Measurements from ENCODE around the gene FARSA.
"Not testable (repeated sequence)": the region's sequence is repeated elsewhere in the genome, so short reads cannot be mapped to it uniquely, and the experiment has no call there.

FARSA gene

GRCh38 chr19:12937927-12938778 lies 4.6 kb upstream of the FARSA start, which contains the start of gene CALR:
Gene CALR, plus strand, starts transcription at chr19:12938609. Its CDS starts 71 bp downstream, at chr19:12938680.
- DNase-seq (ENCODE audit: low read depth in 3 of 3) = peak; percentile 97 to 99 (median 98)

DNA sequence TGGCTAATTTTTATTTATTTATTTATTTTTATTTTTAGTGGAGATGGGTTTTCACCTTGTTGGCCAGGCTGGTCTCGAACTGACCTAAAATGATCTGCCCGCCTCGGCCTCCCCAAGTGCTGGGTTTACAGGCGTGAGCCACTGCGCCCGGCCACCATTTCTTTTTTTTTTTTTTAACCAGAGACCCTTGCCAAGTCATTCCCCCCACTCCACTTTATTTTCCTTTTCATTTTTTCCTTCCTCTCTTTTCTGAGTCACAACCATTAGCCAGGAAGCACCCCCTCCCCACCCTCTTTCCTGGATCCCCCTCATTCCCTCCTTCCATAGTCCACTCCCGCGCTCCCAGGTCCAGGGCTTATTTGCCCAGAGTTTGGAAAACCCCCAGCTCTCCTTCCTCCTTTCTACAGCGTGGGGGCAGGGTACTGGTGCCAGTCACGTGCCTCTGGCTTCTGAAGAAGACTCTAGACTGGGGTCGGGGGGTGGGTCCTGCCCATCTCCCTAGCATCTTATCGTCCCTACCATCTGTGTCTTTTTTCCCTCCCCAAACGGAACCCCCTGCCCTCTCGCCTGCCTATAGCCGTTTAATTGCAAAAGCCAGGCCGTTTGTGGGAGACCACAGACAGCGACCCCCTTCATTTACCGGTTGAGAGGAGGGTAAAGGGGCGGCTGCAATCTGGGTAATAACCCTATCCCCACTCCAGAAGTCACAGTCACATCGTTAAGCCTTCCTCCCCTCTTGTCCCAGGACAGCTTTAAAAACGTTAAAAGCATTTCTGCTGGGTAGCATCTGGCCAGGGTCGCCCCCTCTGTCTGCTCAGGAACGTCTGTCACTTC lies 3.8 kb upstream of the FARSA start:
- DNase-seq (ENCODE audit: low read depth in 3 of 3) = no peak

DNA sequence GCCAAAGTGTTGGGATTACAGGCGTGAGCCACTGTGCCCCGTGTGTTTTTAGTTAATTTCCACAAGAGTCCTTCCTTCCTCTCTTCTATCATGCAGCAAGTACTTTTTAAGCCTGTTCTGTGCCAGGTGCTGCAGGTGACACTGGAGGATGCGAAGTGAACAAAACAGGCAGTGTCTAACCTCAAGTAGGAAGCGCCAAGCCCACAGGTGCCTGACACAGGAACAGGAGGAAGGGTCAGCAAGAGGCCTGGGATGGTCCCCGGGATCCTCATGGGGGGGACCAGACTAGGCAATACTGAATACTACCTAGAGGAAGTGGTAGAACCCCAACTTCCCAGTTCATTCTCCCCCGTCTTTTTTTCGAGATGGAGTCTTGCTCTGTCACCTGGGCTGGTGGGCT lies 3.1 kb upstream of the FARSA start:
- DNase-seq (ENCODE audit: low read depth in 3 of 3) = no peak

- DNase-seq (ENCODE audit: low read depth in 3 of 3) = no peak
Measured at GRCh38 chr19:12935071-12935470, 1.6 kb upstream of the FARSA start.

DNA sequence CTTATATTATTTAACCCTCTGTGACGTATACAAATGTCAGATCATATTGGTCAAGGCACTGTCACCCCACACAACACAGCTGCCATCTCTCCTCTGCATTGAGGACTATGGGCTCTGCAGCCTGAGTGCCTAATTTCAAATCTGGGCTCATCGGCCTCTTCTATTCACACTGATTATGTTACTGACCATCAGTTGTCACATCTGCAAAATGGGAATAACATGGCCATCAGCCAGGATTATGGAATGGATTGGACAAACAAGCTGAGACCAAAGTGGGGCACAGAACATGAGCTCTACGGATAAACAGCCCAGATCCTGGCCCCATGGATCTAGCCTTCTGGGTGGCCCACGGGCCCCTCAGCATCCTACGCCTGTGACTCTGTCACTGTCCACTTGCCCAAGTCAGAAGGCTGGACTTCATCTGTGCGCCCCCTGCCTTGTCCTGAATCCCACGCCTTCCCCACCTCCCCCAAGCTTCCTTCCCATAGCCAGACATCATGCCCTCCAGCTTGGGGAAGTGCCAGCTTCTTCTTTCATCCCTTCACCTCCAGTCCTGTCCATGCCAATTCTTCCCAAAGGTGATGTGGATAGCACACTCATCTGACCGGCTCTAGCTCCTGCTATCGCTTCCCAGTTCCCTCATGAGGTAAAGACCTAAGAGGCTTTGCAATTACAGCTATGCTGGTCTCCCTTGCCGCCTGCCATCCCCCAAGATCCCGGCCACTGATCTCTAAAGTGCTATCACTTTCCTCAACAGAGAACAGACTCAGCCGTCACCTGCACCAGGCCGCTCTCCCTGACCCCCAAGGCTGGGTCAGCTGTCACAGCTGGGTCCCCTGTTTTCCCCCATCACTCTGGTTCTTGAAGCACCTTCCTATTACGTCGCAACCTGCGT lies 872 bp downstream of the FARSA start:
- no peak for DNase-seq (ENCODE audit: low read depth in 3 of 3)

GRCh38 chr19:12930002-12930645 lies 3.4 kb downstream of the FARSA start:
- DNase-seq (ENCODE audit: low read depth in 3 of 3) = no peak

GRCh38 chr19:12924621-12925310 lies 8.7 kb downstream of the FARSA start:
- DNase-seq (ENCODE audit: low read depth in 3 of 3) = no peak

- no peak for DNase-seq (ENCODE audit: low read depth in 3 of 3)
Measured at GRCh38 chr19:12922959-12923358, 10.6 kb downstream of the FARSA start.

DNA sequence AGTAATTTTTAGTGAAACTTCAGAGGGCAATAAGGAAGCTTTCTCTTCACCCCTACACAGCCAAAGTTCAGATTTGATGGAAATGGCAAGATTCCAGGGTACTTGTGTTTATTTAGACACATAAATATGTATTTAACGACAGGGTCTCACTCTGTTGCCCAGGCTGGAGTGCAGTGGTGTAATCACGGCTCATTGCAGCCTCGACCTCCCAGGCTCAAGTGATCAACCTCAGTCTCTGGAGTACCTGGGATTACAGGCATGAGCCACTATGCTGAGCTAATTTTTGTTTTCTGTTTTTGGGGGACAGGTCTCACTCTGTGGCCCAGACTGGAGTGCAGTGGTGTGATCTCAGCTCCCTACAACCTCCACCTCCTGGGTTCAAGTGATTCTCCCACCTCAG lies 12.5 kb downstream of the FARSA start:
- DNase-seq (ENCODE audit: low read depth in 3 of 3) = no peak

- no peak for DNase-seq (ENCODE audit: low read depth in 3 of 3)
Measured at GRCh38 chr19:12918253-12918652, 15.3 kb downstream of the FARSA start.

- not testable (repeated sequence) for DNase-seq (ENCODE audit: low read depth in 3 of 3)
Measured at GRCh38 chr19:12915860-12916259, 17.7 kb downstream of the FARSA start.

GRCh38 chr19:12913851-12914690 lies 19.4 kb downstream of the FARSA start:
- peak in 2 of 3 experiments; percentile 26 for DNase-seq (ENCODE audit: low read depth in 3 of 3)

- no peak for DNase-seq (ENCODE audit: low read depth in 3 of 3)
Measured at GRCh38 chr19:12913011-12913561, 20.4 kb downstream of the FARSA start.

DNA sequence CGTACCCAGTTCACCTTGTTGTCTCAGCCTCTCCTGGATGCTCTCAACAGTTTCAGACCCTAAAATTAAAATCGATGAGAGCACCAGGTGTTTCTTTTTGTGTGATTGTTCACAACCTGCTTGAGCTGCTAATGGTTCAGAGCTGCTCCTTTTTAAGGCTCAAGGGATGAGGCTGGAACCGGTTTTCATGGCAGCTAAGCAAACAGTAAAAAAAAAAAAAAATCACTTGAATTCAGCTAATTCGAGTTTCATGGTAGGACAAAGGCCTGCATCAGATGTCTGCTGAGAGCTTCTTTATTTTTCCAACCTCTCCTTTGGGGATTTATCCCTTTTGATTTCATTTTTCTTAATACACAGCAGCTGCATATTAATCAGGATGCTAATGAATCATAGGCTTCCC lies 20.9 kb downstream of the FARSA start:
- no peak for DNase-seq (ENCODE audit: low read depth in 3 of 3)

GRCh38 chr19:12907166-12907565 lies 26.3 kb downstream of the FARSA start:
- DNase-seq (ENCODE audit: low read depth in 3 of 3) = no peak

DNA sequence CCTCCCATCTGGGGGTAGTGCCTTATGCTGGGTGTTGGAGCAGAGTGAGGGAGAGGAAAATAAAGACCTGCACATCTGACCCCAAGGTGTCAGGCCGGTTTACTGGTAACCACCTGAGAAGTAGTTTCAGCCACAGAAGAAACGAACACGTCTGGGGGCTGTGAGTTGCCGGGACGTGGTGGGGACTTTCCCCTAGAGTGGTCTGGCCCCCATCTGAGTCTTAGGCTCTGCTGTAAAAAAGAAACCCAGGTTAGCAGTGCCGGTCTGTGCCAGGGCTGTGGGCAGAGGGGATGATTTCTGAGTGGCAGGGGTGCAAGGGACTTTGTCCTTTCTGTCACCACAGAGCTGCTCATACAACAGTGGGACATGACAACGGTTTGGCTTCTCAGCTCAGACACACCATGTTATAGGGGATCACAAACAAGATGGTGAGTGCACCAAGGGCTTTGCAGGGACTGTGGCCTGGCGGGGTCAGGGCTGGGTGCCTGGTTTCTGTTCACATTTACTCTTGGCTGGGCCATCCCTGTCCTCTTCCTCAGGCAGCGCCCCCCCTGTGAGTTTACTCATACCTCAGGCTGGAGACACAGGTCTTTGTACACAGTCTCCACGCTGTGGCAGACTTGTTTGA lies 33.5 kb downstream of the FARSA start:
- no peak for DNase-seq (ENCODE audit: low read depth in 3 of 3)

DNA sequence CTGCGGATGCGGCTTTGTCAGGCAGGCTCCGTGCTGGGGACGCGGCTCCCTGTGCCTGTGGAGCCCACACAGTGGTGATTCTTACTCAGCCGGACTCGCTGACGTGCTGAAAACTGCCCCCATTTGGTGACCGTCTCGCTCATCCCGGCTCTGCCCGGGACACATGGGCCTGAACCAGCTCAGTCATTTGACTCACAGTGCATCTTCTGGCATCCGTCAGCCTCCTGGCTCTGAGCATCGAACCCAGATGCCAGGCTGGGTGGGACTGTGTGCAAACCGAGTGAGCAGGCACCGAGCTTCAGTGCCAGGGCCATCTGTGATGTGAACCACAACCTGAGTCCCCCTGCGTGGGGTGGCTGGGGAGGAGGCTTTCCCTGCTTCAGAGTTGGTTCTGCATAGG lies 37.1 kb downstream of the FARSA start:
- no peak for DNase-seq (ENCODE audit: low read depth in 3 of 3)

DNA sequence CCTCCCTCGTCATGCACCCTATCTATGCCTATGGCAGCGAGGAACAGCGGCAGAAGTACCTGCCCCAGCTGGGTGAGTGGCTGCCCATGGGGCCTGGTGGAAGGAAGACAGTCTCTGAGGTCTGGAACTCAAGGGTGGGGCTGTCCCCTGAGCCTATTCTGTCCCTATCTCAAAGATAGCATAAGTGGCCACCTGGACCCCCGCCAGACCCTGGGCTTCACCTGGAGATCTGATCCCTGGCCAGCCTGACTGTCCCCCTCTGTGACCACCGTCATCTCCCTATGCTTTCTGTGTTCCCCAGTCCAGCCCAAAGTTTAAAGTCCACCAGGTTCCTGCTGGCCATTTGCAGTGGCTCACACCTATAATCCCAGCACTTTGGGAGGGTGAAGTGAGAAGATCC lies 39.9 kb downstream of the FARSA start:
- no peak for DNase-seq (ENCODE audit: low read depth in 3 of 3)

DNA sequence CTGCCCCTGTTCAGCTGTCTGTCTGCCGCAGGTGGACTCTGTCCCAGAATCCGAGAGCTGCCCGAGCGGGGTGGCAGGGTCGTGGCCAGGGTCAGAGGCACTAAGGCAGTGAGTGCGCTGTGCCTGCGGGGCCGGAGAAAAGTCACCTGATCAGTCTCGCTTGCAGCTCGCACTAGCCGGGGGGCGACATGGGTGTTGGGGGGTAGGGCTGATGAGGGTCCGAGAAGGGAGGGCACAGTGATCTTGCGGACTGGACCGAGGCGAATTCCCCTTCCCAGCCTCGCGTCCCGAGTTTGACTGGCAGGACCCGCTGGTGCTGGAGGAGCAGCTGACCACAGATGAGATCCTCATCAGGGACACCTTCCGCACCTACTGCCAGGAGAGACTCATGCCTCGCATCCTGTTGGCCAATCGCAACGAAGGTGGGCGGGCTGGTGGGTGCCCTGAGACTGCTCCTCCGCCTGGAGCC lies 41.9 kb downstream of the FARSA start:
- DNase-seq (ENCODE audit: low read depth in 3 of 3) = no peak

All from stimulated activated CD4-positive, alpha-beta T cell treated with anti-CD3 and anti-CD28 coated beads, TNF-alpha, amount 100 ng/mL, for 4 hours (primary cell).